HFF-Myc (cell line): ENCODE data around the gene IFNGR1.
"Not testable (repeated sequence)": the region's sequence is repeated elsewhere in the genome, so short reads cannot be mapped to it uniquely, and the experiment has no call there.

Experiments used
- DNase-seq: peaks from one replicate; pipeline ENCODE4 v3.0.0-alpha.2; 2011; ENCODE audit warnings: low read depth; ENCODE audit errors: extremely low read depth
- H3K4me3 ChIP-seq: replicated peaks from 2 replicates; pipeline ENCODE4 v1.5.1; 2011; ENCODE audit warnings: low read depth, mild to moderate bottlenecking, control low read depth, low read length
- TF ChIP-seq, protein P1 (sequence below): IDR thresholded peaks from 2 replicates; pipeline ENCODE4 v1.5.1; 2012; ENCODE audit warnings: mild to moderate bottlenecking, low read depth, low read length, control low read depth; ENCODE audit errors: missing control alignments

The IFNGR1 gene

DNA sequence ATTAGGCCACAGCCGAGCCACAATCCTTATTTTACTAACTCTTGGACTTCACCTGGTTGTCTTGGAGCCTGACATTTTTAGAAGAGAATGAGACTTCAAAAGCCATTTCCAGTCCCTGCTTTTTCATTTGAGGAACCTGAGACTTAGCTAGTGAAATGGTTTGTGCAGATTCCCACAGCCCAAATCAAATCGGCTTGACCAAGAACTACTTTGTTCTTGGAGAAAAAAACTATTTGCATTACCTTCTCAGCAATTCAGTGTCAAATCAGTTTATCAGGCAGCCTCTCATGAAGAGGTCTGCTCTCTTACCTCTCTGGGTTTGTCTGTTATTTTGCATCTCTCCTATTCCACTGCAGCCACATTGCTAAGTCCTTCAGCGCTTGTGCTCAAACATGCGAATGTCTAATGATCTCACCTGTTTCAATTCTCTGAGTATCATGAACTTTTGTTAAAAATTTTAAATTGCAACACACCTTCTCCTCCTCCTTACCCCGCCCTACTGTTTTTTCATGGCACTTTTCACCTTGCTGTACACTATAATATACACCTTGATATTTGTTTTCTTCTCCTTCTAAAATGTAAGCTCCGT, 573 bp upstream of the IFNGR1 start:
- TF ChIP-seq, protein P1, sequence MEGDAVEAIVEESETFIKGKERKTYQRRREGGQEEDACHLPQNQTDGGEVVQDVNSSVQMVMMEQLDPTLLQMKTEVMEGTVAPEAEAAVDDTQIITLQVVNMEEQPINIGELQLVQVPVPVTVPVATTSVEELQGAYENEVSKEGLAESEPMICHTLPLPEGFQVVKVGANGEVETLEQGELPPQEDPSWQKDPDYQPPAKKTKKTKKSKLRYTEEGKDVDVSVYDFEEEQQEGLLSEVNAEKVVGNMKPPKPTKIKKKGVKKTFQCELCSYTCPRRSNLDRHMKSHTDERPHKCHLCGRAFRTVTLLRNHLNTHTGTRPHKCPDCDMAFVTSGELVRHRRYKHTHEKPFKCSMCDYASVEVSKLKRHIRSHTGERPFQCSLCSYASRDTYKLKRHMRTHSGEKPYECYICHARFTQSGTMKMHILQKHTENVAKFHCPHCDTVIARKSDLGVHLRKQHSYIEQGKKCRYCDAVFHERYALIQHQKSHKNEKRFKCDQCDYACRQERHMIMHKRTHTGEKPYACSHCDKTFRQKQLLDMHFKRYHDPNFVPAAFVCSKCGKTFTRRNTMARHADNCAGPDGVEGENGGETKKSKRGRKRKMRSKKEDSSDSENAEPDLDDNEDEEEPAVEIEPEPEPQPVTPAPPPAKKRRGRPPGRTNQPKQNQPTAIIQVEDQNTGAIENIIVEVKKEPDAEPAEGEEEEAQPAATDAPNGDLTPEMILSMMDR, result no peak
- H3K4me3 ChIP-seq, result peak overlapping the region; percentile 65
- no peak for DNase-seq

DNA sequence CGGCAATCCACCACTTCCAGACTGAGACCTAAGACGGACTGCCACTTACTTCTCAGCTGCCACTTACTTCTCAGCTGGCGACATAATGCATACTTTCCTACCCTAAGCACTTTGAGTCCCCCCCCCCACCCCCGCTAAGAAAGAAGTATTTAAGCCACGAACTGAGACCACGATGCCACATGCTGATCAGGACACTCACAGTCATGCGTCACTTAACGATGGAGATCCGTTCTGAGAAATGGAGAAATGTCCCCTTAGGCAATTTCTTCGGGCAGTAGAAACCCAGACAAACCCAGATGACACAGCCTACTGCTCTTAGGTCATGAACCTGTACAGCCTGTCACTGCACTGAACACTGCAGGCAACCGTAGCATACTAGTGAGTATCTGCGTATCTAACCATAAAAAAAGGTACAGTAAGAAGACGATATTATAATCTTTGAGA, 690 bp downstream of the IFNGR1 start:
- TF ChIP-seq, protein P1, result no peak
- no peak for DNase-seq
- H3K4me3 ChIP-seq, result peak overlapping the region; percentile 65

DNA sequence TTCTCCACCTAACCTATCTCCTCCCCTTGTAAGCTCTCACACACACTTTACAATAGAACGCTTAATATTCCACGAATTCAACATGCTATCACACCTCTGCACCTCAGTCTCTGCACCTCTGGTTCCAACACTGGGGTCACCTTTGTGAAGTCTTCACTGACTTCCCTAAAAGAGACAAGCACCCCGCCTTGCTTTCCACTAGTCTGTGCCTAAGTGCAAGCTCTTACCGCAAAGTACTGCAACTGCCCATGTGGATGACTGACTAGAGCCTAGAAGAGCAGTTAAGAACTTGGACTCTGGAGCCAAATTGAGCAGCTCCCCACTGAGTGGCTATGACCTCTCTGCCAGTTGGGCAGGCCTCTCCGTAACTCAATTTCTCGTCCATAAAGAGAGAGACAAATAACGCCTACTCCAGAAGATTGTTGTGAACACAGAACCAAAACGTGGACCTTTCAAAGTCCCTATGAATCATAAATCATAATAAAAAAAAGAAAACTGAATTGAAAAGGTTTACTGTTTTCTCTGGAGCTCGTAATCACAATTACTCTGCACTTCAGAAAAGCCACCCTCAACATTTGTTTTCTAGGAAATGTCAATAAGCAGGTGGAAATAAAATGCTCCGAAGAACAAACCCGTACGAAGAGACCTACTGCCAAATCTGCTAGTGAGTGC, 1.2 kb downstream of the IFNGR1 start:
- H3K4me3 ChIP-seq, result peak overlapping the region; percentile 65
- TF ChIP-seq, protein P1, result no peak
- DNase-seq, result no peak

DNA sequence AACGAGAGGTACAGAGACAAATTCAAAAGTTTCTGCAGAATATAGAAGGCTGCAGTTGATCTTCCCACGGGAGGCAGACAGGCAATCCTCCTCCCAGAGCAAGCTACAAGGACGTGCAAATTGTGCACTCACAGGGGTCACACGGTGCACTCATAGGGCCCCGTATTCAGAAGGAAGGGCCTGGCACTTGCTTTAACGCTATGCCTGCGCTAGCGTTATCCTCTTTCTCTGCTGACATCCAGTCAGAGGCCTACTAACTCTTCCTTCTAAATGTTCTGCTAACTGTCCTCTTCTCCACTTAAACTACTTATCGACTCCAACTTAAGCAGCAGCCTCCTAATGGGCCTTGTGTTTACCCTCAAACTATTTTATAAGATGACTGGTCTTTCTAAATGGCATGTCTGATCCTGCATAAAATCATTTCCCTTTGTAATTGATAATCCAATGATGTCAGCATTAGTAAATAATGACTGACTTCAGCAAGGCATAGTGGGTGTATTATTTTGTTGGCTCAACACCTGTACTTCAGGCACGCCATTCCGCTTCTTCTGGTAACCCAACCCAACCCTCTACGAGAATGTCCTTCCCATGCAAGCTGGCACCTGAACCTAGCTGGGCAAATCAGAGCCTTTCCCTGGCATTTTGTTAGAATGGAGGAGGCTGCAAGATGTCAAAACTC, 2.2 kb downstream of the IFNGR1 start:
- DNase-seq, result no peak
- TF ChIP-seq, protein P1, result no peak
- peak overlapping the region; percentile 65 for H3K4me3 ChIP-seq

DNA sequence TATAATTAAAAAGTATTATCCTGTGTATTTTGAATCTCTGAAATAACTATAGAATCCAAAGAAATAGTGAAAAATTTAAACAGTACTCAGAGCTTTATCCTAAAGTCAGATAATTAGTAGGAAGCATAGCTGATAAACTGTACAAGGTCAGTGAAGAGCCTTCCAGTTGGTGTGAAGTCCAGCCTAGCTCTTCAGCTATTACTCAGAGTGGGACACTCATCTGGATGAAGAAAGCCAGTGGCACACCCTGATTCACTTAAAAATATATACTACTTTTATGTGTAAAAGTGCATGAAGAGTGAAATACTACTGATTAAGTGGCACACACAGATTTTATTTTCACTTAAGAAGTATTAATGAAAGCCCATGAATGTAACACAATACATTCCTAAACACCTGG, 3.1 kb downstream of the IFNGR1 start:
- TF ChIP-seq, protein P1, result no peak
- H3K4me3 ChIP-seq, result no peak overlapping the region
- DNase-seq, result no peak

DNA sequence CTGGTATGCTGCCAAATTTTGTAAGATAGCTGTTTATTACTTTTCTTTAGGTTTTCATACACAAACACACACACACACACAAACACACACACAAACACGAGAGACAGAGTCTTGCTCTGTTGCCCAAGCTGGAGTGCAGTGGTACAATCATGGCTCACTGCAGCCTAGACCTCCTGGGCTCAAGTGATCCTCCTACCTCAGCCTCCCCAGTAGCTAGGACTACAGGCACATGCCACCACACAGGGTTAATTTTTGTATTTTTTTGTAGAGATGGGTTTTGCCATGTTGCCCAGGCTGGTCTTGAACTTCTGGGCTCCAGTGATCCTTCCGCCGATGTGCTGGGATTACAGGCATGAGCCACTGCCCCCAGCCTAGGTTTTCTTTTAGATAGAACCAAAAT, 3.6 kb downstream of the IFNGR1 start:
- H3K4me3 ChIP-seq, DNase-seq: not testable (repeated sequence)

DNA sequence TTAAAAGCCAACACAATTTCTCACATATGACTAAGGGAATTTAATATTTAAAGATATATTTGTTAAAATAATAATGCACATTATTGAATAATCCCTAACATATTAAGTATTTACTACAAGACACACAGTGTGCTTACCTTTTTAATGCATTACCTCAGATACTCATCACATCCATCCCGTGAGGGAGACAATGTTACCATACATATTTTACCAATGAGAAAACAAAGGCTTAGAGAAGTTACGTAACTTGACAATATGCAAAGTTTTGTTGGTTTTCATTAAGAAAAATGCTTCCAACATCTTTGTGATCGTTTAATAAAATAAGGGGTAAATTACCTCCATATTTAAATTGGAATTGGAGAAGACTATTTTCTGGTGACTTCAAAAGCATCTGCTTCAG, 4.3 kb downstream of the IFNGR1 start:
- H3K4me3 ChIP-seq, result no peak overlapping the region

More for the DNA sequence above, 4.3 kb downstream of the IFNGR1 start:
- no peak for DNase-seq
- TF ChIP-seq, protein P1, result no peak
